ENCODE data around the gene CHSY3.
A peak's percentile ranks its signal among the peaks of the same experiment; 100 is the strongest.

CHSY3 gene

DNA sequence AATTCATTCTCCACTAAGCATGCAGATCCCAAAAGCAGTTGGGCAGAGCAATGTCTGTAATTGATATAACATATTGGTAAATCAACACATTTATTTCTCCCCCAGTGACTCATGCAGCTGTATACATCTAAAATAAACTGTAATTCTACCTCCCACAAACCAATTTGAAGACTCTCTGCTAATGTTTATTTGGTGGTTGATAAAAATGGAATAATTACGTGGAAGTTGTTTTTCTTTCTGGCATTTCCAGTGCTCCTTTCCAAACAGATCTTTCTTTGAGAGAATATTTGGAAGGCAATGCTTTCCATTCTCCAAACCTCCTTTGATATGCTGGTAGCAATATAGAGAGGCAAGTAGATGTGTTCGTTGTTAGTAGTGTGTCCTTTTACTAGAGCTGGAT is 194.7 kb downstream of the CHSY3 start:
- no peak for DNase-seq

DNA sequence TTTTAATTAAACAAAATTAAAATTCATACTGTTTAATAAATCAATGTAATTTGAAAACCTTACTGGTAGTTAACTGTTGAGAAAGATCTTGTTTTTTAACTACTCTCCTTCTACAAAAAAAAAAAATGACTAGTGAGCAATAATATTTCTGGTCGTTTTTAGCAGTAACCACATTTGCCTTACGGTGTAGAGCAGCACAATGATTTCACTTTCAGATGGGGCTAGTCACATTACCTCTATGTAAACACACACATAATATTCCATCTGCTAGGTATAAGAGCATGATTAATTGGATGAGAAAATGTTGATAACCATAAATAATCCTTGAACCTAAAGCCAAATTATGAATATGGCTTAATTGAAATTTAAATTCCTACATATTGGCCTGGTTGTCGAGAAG is 198.1 kb downstream of the CHSY3 start:
- DNase-seq: no peak

DNA sequence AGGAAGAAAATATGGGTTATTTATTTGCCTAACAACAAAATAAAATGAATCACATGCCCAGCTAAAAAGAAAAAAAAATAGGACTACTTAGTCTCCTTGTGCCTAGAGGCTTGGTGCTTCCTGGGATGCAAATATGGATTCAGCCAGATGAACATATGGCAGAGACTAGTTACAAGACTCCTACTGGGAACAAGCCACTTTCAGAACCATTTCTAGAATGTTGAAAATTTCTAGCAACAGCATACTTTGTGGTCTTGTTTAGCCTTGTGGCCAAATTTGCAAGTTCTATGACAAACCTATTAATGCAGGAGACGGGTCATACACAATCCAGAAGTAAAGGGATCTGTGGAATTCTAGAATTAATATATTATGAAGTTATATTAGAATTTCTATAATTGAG is 198.7 kb downstream of the CHSY3 start:
- DNase-seq: peak; percentile 63

DNA sequence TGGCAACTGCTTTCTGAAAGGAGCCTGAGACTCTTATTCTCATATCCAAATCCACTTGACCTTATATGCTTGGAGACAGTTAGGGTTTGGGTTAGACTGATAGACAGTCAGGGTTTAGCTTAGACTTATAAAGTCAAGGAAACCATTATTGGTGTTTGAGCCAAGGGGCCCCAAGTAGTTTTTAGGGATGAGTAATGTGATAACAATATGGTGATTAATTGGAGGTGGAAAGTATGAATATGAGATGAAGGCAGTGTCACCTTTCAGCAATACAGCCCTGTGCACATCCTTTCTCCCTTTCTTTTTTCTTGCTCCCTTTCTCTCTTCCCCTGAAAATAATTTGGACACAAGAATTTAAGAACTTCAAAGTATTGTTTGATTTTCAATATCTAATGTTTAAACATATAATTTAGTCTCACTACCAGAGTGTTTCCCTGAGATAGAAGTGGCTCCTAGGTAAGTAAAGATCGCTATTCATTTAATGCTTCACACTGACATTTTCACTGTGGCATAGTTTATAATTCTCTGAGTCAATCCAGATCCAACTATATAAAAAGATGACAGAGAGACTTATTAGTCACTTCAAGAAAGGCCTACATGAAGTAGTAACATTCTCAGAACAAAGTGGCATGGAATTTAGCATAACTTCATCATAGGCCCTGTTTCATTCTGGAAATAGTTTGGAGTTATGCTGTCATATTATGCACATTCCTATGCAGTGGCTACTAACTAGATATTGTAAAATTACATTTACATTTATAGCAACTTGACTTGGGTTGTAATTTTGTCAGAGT is 200.8 kb downstream of the CHSY3 start:
- DNase-seq: peak; percentile 85

DNA sequence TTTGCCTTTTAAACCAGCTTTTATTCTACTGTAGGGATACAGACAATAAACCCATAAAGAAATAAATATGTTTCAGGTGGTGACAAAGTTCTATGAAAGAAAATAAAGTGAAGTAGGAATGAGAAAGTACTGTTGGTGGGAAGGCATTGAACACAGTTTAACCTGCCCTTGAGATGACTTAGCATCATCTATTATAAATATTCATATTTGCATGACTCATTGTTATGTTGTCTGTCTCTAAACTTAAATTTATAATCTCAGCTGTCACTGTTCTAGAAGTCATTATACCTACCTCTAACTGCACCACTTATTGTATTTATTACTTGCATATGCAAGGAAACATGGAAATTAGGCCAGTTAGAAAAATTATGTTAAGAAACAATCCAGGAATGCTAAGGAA is 202.2 kb downstream of the CHSY3 start:
- no peak for DNase-seq

DNA sequence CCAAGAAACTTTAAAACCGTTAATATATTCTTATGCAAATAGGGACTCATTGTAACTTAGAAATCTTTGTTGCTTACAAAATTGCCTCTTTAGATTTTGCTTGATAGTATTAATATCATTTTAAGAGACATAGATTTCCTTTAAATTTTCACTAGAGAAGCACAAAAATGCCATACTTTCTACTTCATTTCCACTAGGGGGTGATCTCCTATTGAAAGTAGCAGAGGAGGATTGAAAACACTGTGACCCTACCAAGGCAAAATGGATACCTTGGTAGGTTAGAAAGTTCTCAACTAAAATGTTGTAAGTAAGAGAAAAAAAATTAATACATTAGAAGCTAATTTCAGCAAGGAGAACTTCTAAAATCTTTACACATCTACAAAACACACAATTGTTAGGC is 204.9 kb downstream of the CHSY3 start:
- peak; percentile 61 for DNase-seq

DNA sequence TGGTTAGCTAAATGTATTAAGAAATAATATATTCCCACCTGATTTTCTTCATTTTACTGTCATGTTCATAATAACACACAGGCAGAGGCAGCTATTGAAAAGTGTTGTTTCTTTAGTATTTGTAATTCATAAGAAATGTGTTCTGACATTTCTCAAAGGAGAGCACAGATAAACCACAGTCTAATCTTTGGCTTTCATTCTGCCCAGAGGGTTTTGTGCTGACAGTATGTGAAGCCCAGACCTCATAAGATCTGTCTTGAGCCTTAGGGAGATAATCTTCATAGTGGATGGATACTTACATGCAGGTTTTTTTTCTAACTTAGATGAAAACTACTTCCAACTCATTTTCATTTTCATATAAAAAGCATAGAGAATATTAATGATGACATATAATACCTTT is 206.1 kb downstream of the CHSY3 start:
- peak; percentile 55 for DNase-seq

DNA sequence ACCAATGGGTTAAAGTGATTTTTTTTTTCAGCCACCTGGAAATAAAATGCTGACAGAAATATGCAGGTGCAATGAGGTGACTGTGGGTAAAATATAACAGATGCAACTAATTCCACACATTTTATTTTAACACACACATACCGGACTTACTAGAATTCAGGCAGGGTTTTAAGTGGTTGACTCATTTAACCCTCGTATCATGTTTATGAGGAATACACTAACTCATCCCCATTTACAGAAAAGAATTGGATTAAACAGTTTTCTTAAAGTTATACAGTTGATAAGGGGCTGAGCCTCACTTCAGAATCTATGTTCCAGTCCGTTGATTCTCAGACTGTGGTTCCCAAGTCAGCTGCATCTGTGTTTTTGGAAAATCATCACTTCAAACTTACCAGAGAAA is 207.5 kb downstream of the CHSY3 start:
- DNase-seq: no peak

DNA sequence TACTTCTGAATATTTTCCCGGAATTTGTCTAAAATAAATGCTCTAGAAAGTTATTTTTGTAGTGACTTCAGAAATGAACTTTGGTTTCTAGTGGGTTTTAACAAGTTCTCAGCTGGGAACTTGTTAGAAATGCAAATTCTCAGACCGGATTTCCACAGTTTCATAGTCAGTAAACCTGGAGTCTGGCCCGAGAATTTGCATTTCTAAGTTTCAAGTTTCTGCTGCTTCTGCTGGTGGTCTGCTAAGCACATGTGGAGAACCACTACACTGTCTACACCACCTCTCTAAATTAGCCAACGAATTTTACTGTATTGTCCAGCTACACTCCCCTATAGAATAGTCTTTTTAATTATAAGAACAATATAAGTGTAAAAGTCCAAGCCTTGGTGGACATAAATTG is 208.0 kb downstream of the CHSY3 start:
- DNase-seq: no peak

DNA sequence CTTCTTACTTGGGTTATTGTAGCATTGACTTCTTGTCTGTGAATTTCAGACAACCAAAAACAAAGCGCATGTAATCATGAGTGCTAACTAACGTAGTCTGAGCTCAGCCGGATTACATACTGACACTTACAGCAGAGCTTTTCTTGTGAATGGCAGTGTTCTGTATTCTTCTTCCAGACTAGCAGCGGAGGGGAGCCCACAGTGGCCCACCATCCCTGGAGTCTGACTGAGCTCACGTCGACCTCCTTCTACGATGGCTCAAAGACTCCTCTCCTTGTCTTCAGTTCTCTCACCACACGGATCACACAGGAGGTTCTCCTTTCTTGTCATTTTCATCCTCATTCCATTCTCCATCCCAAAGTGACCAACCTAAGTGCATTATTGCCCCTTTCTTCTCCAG is 211.4 kb downstream of the CHSY3 start:
- DNase-seq: no peak

DNA sequence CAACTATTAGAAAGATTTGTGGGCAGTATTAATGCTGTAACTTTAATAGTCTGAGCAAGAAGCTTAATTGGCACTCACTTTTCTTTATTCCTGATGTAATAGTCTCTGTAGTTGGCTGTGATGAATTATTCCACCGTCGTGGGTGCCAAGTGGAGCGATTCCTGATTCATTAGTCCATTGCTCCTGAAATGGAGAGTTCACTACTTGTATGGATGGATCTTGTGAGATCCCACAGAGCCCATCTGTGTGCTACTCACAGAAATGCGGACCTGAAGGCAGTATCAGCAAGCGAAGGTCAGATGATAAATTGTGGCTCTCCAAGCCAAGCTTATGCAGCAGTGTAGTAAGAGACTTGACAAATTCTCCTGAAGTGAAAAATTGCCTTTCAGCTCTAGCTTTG is 212.2 kb downstream of the CHSY3 start:
- DNase-seq: no peak

DNA sequence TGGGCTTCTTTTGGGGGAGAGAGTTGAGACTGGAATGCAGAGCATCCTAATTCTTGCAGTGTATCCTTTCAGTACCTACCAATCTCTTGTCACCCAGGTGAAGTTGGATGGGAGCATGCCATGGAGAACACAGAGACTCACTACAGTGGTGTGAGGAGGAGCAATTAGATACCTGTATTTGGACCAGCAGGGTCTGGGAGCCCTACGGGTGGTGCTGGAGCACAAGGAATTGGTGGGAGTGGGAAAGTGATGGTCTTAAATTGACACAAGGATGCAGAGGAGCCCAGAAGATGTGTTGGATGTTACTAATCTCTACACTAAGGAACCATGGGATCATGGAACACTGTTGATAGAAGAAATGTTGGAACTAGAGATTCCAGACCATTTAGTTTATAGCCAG is 212.7 kb downstream of the CHSY3 start:
- no peak for DNase-seq

DNA sequence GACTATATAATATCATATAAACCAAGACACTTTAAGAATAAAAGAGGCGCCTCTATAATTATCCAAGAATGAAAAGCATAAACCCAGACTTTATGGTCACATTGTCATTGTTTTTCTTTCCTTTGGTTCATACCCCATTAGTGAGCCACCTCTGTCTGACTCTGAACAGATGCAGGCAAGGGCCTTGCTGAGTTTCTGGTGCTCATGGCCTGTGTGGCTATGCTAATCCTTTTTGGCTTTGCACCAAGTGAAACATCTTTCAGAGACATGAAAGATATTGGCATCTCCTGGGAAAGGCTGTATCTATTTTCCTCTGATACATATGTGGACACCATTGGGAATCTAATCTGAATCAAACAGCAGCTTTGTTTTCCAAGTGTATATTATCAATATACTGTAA is 222.5 kb downstream of the CHSY3 start:
- peak; percentile 86 for DNase-seq

DNA sequence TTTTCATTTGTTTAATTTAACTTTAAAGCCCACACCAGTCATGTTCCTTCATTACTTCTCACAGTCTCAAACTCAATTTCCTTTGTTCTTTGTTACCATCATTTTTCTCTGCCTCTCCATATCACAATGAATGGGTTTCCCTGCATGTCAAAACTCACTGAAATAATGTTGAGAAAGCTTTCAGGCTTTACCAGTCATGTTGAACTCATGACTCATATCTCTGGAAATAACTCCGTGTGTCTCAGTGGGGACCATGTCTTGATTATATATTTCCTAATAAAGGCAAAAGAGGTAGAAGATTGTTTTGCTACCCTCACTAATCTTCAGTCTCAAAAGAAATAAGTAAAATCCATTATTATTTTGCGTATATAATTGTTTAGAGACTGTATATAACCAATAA is 231.2 kb downstream of the CHSY3 start:
- DNase-seq: peak; percentile 93

DNA sequence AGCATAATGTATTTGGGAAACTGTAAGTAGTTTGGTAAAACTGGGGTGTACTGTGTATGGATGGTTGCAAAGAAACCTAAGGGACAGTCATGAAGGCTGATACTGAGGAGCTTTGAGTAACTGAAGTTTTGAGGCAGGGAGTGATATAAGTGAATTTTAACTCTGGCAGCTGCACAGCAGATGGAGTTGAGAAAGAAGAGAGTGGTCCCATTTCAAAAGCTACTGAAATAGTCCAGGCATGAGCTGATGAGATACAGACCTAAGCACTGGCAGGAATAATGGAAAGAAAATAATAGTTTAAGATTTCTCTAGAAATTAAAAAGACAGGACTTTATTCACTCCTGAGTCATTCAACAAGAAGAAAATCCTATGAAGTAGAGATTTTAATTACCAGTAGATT is 232.0 kb downstream of the CHSY3 start:
- peak; percentile 32 for DNase-seq

DNA sequence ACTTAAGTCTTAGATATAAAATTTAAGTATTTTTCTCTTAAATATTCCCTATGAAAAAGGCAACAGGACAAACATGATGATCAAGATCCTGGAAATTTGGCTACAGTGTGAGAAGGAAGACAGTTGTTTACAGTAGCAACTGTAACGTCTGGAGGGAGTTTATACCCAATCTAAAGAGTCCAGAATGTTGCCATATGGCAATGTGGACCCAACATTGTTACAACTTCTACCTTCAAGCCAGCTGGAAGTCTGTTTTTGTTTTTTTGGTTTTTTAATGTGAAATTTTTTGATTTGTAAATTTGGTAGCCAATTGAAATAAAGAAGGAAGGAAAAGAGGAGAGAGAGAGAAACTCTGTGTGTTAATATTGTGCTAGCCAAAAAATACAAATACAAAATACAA is 233.4 kb downstream of the CHSY3 start:
- no peak for DNase-seq

DNA sequence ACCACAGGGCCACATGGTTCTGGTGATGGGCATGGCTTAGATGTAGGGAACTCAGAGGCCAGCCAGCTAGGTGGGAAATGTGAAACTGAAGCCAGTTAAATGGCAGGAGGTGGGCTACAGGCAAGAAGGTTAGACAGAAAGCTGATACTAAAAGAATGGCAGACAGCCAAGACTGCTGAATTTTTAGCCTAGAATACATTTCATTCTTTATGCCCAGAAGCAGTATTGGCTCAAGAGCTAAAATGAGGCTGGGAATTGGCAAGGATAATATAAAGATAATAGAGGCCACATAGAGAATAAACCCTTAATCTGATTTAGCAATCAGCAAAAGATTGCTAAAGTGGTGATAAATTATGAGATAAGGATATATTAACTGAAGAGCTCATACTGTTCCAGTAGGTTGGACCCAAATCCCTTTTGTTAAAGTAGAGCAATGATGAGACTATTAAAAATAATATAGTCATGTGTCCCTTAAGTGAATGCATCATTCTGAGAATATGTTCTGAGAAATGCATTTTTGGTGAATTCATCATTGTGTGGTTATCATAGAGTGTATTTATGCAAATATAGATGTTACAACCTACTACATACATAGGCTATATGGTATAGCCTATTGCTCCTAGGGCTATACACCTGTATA is 234.3 kb downstream of the CHSY3 start:
- DNase-seq: peak; percentile 84

DNA sequence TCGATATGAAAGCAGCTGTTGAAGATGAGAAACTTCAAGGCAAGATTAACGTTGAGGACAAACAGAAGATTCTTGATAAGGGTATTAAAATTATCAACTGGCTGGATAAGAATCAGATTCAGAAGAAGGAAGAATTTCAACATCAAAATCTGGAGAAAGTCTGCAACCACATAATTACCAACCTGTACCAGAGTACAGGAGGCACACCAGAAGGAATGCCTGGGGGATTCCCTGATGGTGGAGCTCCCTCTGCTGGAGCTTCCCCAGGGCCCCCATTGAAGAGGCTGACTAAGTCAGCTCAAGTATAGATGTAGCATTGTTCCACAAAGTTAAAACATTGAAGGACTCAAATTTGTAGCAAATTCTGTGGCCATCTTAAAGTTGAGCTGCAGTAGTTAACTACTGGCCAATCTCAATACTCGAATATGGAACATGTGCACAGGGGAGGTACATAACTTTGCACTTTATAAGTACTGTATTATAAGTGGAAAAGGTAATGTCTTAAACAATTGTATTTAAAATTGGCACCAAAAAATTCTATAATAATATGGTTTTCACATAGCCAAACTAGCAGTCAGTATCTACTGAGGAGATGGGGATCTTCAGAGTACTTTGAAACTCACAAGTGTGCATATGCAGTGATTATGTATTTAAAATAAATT is 237.5 kb downstream of the CHSY3 start:
- DNase-seq: peak; percentile 69

DNA sequence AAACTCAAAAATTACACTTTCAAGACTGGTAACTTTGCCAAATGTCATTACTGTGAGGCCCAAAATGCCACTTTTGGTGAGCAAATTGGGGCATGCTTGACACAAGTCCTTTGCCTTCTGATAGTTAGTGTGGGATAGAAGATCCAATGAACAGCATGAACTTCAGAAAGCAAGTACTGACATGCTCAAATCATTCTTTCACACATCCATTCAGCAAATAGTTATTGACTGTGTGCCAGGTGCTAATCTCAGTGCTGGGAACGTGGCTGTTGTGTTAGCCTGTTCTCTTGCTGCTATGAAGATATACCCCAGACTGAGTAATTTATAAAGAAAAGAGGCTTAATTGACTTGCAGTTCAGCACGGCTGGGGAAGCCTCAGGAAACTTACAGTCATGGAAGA is 247.0 kb downstream of the CHSY3 start:
- DNase-seq: no peak

DNA sequence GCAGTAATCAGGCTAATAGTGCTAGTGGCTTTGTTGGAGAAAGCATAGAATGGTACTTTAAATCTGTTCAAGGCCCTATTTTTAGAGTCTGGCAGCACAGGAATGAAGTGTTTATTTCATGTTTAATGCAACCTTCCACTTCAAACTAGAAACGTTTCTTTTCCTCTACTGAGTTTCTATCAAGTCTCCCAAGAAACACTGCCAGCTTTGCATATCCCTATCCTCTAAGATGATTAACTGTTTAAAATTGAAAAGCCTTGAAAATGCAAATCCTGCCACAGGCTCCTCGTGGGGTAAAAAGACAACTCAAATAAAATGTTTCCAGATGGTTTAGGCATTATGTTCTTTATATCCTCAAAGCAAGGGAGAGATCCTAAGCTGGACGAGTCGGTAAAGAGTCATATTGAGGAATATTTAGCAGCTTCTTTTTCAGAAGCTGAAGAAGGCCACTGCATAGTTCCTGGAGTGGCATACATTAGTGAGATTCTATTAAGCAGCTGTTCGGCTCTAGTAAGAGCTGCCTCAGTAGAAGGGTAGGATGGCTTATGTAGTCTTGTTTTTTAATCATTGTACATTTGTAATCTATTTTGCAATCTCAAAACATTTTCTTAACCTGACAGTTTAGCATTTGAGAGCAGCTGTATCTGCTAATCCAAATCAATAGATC is 251.2 kb downstream of the CHSY3 start:
- DNase-seq: peak; percentile 68

DNA sequence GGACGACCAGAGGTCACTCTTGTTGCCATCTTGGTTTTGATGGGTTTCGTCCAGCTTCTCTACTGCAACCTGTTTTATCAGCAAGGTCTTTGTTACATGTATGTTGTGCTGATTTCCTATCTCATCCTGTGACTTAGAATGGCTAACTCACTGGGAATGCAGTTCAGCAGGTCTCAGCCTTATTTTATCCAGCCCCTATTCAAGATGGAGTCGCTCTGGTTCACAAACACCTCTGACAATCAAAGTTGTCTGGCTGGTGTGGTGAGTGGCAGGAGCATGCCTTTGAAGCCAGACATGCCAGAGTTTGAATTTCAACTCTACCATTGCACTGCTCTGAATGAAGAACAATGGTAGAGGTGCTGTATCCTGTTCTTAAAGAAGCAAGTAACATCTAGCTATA is 253.8 kb downstream of the CHSY3 start:
- no peak for DNase-seq

DNA sequence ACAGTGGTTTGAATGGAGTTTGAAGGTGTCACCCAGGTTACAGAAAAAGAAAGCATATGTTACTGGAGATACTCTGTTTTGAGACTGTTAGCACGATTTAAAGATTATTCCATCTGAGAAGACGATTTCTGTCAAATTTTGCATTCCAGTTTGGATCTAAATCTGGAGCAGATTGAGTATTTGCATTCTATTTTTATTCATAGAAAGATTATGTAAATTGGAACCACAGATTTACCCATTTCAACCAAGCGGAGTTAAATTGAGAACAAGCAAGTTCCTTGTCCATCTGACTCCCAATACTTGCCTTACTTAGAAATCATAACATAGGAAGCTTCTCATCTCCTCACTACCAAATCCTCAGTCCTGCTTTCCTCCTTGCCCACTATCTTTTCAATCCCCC is 255.7 kb downstream of the CHSY3 start:
- no peak for DNase-seq

DNA sequence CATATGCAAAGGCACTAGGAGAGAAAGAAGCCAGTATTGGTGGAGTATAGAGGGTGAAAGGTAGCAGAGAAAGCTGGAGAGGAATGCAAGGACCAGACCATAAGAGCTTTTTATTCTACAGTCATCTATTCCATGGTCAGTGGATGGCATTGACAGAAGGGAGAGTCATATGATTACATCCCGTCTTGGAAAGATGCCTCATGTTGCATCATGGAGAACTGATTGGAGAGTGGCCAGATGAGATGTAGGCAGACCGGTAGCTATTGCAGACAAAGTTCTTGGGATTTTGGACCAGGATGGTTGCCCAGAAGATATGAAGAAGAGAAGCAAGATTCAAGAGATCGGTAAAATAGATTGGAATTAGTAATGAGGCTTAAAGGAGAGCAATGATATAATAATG is 260.7 kb downstream of the CHSY3 start:
- peak; percentile 39 for DNase-seq

All from fibroblast of skin of scalp (primary cell).